KMS-11 (cell line): ENCODE results near the gene KRTAP5-8.
"Not testable (repeated sequence)": the region's sequence is repeated elsewhere in the genome, so short reads cannot be mapped to it uniquely, and the experiment has no call there.

Experiments
- H2AFZ ChIP-seq: fragments of 200-600 bp; sonication (generic); 2 replicates; pipeline ENCODE4 v1.6.1; 2016; ENCODE audit warnings: antibody characterized with exemption, mixed run types, low read depth
- H3K27ac ChIP-seq: fragments of 200-600 bp; sonication (generic); 2 replicates; pipeline ENCODE4 v1.6.1; 2016; ENCODE audit warnings: mild to moderate bottlenecking, mixed run types
- H3K27me3 ChIP-seq: fragments of 200-600 bp; sonication (generic); 2 replicates; pipeline ENCODE4 v1.6.1; 2017; ENCODE audit warnings: mild to moderate bottlenecking, low read depth, mixed run types, moderate library complexity; ENCODE audit not compliant: insufficient read depth
- H3K36me3 ChIP-seq: fragments of 200-600 bp; sonication (generic); 2 replicates; pipeline ENCODE4 v1.6.1; 2017; ENCODE audit warnings: mild to moderate bottlenecking, mixed run types; ENCODE audit not compliant: insufficient read depth
- H3K4me1 ChIP-seq: fragments of 200-600 bp; sonication (generic); 2 replicates; pipeline ENCODE4 v1.6.1; 2016; ENCODE audit warnings: mild to moderate bottlenecking, low read depth, mixed run types; ENCODE audit not compliant: poor library complexity, severe bottlenecking
- H3K4me2 ChIP-seq: fragments of 200-600 bp; sonication (generic); 2 replicates; pipeline ENCODE4 v1.7.0; 2016; ENCODE audit warnings: mild to moderate bottlenecking, mixed run types
- H3K4me3 ChIP-seq: fragments of 200-600 bp; sonication (generic); IDR thresholded peaks from 2 replicates; pipeline ENCODE4 v1.6.1; 2017; ENCODE audit warnings: low read depth, low read length, mixed read lengths; ENCODE audit not compliant: insufficient read depth
- H3K79me2 ChIP-seq: fragments of 200-600 bp; sonication (generic); 2 replicates; pipeline ENCODE4 v1.6.1; 2016; ENCODE audit warnings: low read depth, mixed run types; ENCODE audit not compliant: insufficient read depth
- H3K9ac ChIP-seq: fragments of 200-600 bp; sonication (generic); 2 replicates; pipeline ENCODE4 v1.6.1; 2016; ENCODE audit warnings: mild to moderate bottlenecking, mixed run types
- H4K20me1 ChIP-seq: fragments of 200-600 bp; sonication (generic); 2 replicates; pipeline ENCODE4 v1.6.1; 2016; ENCODE audit warnings: mild to moderate bottlenecking, mixed run types; ENCODE audit not compliant: insufficient read depth
- CTCF ChIP-seq: fragments of 200-600 bp; sonication (generic); conservative IDR thresholded peaks from 2 replicates; pipeline ENCODE4 v1.6.1; 2017; ENCODE audit warnings: low read depth, mild to moderate bottlenecking, antibody characterized with exemption, low read length, moderate library complexity, mixed read lengths

KRTAP5-8 gene

GRCh38 chr11:71582309-71582895, 44.6 kb downstream of the KRTAP5-8 start, which contains the start of gene KRTAP5-11:
KRTAP5-11 (minus strand) TSS chr11:71582875; CDS start chr11:71582837, 38 bp downstream.
- H3K36me3 ChIP-seq: no peaks in the 10 kb centered on the region

GRCh38 chr11:71582969-71583368, 45.1 kb downstream of the KRTAP5-8 start:
- not testable (repeated sequence) for H3K4me3 ChIP-seq, H3K27me3 ChIP-seq, H3K36me3 ChIP-seq, H3K27ac ChIP-seq, H3K79me2 ChIP-seq, H3K4me2 ChIP-seq, H4K20me1 ChIP-seq, H2AFZ ChIP-seq, H3K9ac ChIP-seq, H3K4me1 ChIP-seq

More at GRCh38 chr11:71582309-71582895, 44.6 kb downstream of the KRTAP5-8 start, which contains the start of gene KRTAP5-11:
- Histone ChIP-seq H3K4me3 (no peak within 1 kb of the TSS), H3K9ac (no peak within 1 kb of the TSS), H3K4me2 (no peak within 1 kb of the TSS), H3K27ac (no peak within 1 kb of the TSS), H4K20me1 (no peaks in the 10 kb centered on the region), H2AFZ (no peak within 1 kb of the TSS), H3K27me3 (no peaks in the 10 kb centered on the region), H3K4me1 (peaks cover 7% of the 10 kb centered on the region), H3K79me2 (no peaks in the 10 kb centered on the region)
- no peak for TF ChIP-seq CTCF

- H3K36me3 ChIP-seq, H3K79me2 ChIP-seq, H3K4me3 ChIP-seq, H3K9ac ChIP-seq, H2AFZ ChIP-seq, H3K27ac ChIP-seq, H3K4me1 ChIP-seq, H4K20me1 ChIP-seq, H3K27me3 ChIP-seq, H3K4me2 ChIP-seq: not testable (repeated sequence)
Measured at GRCh38 chr11:71585673-71586072, 47.8 kb downstream of the KRTAP5-8 start.

GRCh38 chr11:71588314-71588713, 50.5 kb downstream of the KRTAP5-8 start:
- not testable (repeated sequence) for H3K27me3 ChIP-seq, H3K27ac ChIP-seq, H4K20me1 ChIP-seq, H3K36me3 ChIP-seq, H3K9ac ChIP-seq, H3K4me1 ChIP-seq, H3K79me2 ChIP-seq, H2AFZ ChIP-seq, H3K4me3 ChIP-seq, H3K4me2 ChIP-seq
